HG03159 (cell line): ENCODE results near the gene SRSF7.
A peak's percentile ranks its signal among the peaks of the same experiment; 100 is the strongest.
"Not testable (repeated sequence)": the region's sequence is repeated elsewhere in the genome, so short reads cannot be mapped to it uniquely, and the experiment has no call there.

ENCODE experiments used
- ATAC-seq: cut with Tn5 transposase; IDR thresholded peaks from one replicate; pipeline ENCODE4 v1.9.1; 2021; ENCODE audit warnings: mild to moderate bottlenecking, moderate library complexity; ENCODE audit not compliant: unreplicated experiment

Gene SRSF7

DNA sequence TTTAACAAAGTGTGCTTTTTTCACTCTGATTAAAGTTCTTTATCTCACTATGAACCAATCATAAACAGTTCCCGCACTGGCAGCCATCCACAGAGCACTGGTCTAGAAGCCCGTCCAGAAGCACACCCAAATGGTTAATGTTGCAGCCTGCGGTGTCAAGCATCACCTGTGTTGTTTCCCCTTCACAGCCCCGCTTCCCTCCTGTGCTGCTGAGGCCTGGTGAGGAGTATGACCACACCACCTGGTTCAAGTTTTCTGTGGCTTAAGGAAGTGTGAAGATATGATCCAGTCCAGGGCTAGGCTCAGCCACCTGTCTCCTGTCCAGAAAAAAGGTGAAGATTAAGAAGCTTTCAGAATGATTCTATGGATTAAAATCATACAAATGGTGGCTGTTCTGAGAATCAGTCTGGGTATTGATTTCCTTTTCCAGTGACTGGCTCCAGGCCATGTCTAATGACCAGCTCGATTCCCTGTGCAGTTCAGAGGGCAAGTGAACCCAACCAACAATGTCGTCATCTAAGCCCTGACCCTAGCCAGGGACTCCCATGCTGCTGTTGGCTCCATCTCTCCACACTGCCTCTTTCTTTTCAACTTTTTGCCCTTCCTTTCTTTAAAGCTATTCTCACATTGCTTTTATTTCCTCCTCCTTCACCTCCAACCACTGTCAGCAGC lies 17.7 kb downstream of the SRSF7 start:
- no peak for ATAC-seq

- ATAC-seq, result no peak
Measured at GRCh38 chr2:38731684-38732221, 19.4 kb downstream of the SRSF7 start.

DNA sequence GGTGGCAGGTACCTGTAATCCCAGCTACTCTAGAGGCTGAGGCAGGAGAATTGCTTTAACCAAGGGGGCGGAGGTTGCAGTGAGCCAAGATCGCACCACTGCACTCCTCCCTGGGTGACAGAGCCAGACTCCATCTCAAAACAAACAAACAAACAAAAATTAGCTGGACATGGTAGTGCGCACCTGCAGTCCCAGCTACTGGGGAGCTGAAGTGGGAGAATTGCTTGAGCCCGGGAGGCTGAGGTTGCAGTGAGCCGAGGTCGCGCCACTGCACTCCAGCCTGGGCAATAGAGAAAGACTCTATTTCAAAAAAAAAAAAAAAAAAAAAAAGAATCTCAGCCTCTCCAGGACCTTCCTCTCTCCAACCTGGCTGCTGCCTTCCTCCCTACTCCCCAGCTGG lies 20.1 kb downstream of the SRSF7 start:
- ATAC-seq, result no peak

DNA sequence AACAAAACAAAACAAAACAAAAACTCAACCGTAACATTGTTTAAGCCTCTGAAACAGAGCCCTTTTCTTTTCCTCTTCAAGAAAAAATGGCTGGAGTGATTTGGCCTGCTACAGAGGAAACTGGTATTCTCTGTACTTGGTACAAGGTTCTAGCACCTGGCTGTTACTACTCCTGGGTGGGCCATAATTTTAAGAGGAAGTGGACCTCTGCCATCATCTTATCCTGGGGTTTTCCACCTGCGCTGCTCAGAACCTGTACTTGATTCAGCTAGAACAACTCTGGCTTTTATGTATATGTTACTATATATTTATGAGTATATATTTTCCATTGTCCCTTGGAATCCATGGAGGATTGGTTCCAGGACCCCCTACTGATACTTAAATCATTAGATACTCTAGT lies 22.5 kb downstream of the SRSF7 start:
- no peak for ATAC-seq

DNA sequence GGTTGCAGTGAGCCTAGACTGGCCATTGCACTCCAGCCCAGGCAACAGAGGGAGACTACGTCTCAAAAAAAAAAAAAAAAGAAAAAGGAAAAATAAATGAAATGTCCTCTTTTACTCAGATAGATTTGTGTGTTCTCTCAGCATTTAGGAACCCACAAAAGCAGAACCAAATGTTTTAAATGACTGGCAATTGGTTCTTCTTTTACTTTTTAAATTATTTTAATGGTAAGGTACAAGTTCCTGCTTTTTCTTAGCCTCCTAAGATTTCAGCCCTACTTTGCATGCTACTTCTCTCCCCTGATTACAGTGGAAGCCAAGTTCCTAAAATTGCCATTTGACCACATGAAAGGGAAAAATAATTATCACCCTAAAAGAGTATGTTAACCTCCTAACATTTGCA lies 23.5 kb downstream of the SRSF7 start:
- no peak for ATAC-seq

GRCh38 chr2:38723173-38723572 lies 28.0 kb downstream of the SRSF7 start:
- ATAC-seq, result peak; percentile 50

DNA sequence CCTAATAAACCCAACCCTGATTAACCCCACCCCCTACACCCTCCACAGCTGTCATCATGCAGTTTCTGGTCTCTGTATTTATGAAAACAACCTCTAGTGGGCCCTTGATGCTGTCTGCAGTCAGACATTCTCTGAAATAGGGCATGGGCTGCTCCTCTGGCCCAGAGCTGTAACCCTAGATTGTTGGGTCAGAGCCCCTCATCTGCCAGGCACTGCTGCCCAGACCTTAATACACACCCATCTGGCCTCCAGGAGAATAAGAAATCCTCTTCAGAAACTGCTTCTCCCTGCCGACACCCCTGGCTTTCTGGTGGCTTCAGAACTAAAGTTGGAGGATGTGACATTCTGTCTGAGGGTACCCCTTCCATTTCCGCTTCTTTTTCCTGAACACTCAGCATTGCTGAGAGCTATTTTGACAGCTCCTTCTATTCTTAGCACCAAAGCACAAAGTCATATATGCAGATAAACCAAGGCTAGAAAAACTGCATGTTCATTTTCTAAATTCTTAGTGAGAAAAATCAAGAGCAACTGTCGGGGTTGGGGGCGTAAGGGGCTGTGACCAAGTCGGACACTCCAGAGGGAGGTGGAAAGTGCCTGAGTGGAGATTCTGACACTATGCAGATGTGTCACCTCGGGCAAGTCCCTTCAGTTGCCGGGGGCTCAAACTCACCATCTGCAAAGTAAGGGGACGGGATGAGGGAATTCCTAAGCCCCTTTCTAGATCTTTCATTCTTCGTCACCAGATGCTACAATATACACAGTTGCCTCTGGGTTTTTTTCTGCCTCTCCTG lies 28.7 kb downstream of the SRSF7 start:
- peak; percentile 12 for ATAC-seq

GRCh38 chr2:38720613-38721241 lies 30.4 kb downstream of the SRSF7 start:
- no peak for ATAC-seq

DNA sequence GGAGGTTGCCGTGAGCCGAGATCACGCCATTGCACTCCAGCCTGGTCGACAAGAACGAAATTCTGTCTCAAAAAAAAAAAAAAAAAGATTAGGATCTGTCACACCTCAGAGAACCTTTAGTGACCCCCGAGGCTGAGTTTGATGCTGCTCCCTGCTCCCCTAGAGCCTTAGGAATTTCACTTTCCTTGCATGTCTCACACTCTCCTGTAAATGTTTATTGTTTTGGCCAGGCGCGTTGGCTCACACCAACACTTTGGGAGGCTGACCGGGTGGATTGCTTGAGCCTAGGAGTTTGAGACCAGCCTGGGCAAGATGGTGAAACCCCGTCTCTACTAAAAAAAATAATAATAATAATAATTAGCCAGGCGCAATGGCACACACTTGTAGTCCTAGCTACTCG lies 31.5 kb downstream of the SRSF7 start:
- ATAC-seq, result no peak

DNA sequence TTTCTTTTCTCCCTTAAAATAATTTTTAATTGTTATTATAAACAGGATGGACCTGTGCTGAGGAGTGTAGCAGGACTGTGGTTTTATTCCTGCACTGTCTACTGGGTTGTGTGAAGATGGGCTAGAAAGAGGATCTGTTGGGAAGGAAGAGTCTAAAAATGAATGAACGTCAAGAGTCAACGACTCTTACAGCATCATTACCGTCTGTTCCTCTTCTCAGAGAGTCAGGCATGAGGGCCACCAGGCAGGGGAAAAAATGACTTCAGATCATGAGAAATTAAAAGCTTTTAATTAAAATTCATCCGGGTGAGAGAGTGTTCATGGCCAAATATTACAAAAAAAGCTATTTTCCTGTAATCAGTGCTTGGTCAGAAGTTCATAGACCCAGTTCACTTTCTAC lies 32.6 kb downstream of the SRSF7 start:
- ATAC-seq, result no peak

DNA sequence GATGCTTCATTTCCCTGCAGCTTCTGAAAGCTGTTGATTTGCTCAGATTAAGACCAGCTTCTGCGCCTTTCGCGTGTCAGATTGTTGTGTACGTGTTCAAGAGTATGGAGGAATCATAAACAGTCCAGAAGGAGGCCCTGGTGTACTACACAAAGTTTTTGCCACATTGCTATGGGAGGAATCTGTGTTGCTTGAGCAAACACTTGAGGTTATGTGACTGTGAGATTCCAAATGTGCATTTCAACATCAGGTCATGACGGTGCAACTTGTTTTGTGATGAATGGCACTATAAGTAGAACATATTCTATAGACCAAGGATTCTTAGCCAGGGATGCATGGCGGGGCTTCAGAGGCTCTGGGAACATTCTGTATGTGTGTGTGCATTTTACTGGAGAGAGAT lies 35.0 kb downstream of the SRSF7 start:
- no peak for ATAC-seq

GRCh38 chr2:38714941-38715340 lies 36.2 kb downstream of the SRSF7 start:
- not testable (repeated sequence) for ATAC-seq

DNA sequence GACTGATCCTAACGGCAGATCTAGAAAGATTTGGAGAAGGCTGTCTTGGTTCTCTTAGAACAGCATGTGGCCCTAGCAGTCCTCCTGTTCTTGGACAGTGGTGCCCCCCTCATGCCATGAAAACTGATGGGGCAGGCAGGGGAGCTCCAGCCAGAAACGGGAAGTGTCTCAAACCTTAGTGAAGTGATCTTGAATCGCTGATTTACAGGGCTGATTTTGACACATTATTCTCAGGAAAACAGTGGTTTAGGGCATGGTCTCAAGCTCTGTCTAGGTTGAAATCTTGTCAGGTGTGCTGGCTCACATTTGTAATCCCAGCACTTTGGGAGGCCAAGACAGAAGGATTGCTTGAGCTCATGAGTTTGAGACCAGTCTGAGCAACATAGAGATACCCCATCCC lies 37.8 kb downstream of the SRSF7 start:
- ATAC-seq, result no peak

- ATAC-seq, result no peak
Measured at GRCh38 chr2:38712871-38713270, 38.3 kb downstream of the SRSF7 start.

GRCh38 chr2:38712413-38712812 lies 38.7 kb downstream of the SRSF7 start:
- ATAC-seq, result no peak

- ATAC-seq, result no peak
Measured at GRCh38 chr2:38711558-38711957, 39.6 kb downstream of the SRSF7 start.

GRCh38 chr2:38709567-38710194 lies 41.5 kb downstream of the SRSF7 start:
- ATAC-seq, result no peak

GRCh38 chr2:38708900-38709566 lies 42.1 kb downstream of the SRSF7 start:
- no peak for ATAC-seq

DNA sequence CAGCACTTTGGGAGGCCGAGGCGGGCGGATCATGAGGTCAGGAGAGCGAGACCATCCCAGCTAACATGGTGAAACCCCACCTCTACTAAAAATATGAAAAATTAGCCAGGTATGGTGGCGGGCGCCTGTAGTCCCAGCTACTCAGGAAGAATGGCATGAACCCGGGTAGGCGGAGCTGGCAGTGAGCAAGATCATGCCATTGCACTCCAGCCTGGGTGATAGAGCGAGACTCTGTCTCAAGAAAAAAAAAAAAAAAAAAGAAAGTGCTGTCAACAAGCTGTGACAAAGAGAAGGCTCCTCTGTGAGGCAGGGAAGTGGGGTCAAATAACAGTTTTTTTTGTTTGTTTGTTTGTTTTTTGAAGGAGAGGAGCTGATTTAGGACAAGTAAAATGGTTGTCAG lies 42.7 kb downstream of the SRSF7 start:
- not testable (repeated sequence) for ATAC-seq

GRCh38 chr2:38706846-38707345 lies 44.3 kb downstream of the SRSF7 start:
- no peak for ATAC-seq

DNA sequence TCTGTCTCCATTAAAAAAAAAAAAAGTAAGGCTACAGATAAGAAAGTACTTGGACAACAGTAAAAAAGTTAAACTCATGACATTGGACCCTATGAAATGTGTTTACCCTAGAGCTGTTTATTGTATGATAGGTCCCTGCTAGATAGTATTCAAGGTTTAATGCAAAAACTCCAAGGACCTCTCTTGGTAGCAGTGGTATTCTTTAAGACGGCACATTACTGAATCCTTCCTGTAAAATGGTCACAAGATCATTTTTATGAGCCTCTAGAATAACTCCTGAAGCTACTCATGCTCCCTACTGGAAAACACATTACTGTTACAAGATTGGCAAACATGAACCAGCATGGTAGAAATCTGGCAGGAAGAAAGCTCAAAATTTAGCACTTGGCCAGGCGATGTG lies 46.5 kb downstream of the SRSF7 start:
- no peak for ATAC-seq
